22Rv1 (cell line): ENCODE measurements around the gene KLHL18.

Experiments
- CTCF ChIP-seq: fragments of 450-650 bp; IDR thresholded peaks from 2 replicates; pipeline ENCODE4 v1.5.1; 2017; ENCODE audit warnings: mild to moderate bottlenecking
- ZFX ChIP-seq: fragments of 450-650 bp; IDR thresholded peaks from 2 replicates; pipeline ENCODE4 v1.6.1; 2017; ENCODE audit warnings: antibody characterized with exemption, borderline replicate concordance

- TF ChIP-seq CTCF (no peak), ZFX (no peak)
Measured at GRCh38 chr3:47244531-47245100, 38.1 kb upstream of the KLHL18 start.
